Breast epithelium (tissue), 4 donors: Measurements from ENCODE around the gene PRTFDC1. TPM values are rescaled to one million over a fixed set of nuclear protein-coding genes. Genes with fewer than 3 reads are reported as not detected.

Experiments used
- DNase-seq, 2 donors: peaks; one replicate each; pipeline ENCODE4 v3.0.0-alpha.2; 2019; ENCODE audit warnings: low spot score in 2 of 2
- H3K27ac ChIP-seq, 2 donors: fragments of 200-600 bp; sonication (generic) in 1 of 2; one replicate each; pipeline ENCODE4 v1.5.1; 2016 to 2019; ENCODE audit warnings: mild to moderate bottlenecking in 1 of 2
- H3K27me3 ChIP-seq, 2 donors: fragments of 200-600 bp; sonication (generic) in 1 of 2; one replicate each; pipeline versions ENCODE4 v1.5.1 to v1.6.0; 2017 to 2019; ENCODE audit warnings: control low read depth in 1 of 2, mild to moderate bottlenecking in 1 of 2
- H3K36me3 ChIP-seq: fragments of 200-600 bp; one replicate; pipeline ENCODE4 v1.5.1; 2019
- H3K4me1 ChIP-seq, 2 donors: fragments of 200-600 bp; sonication (generic); one replicate each; pipeline ENCODE4 v1.5.1; 2016 to 2019; ENCODE audit warnings: control low read depth in 1 of 2
- H3K4me3 ChIP-seq, 3 donors: fragments of 200-600 bp; sonication (generic); 1 replicate in 2 of 3; 2 replicates in 1 of 3; pipeline ENCODE4 v1.5.1; 2016 to 2019; ENCODE audit warnings: mild to moderate bottlenecking in 3 of 3, moderate library complexity in 2 of 3
- H3K9me3 ChIP-seq, 2 donors: fragments of 200-600 bp; sonication (generic) in 1 of 2; one replicate each; pipeline ENCODE4 v1.5.1; 2016 to 2019; ENCODE audit warnings: control low read depth in 1 of 2
- CTCF ChIP-seq, 3 donors: fragments of 450-650 bp; IDR thresholded peaks; one replicate each; pipeline ENCODE4 v1.5.1; 2016 to 2017; ENCODE audit warnings: antibody characterized with exemption in 3 of 3, mild to moderate bottlenecking in 3 of 3, moderate library complexity in 3 of 3
- POLR2A ChIP-seq: fragments of 450-650 bp; IDR thresholded peaks from one replicate; pipeline ENCODE4 v1.6.1; 2016; ENCODE audit warnings: antibody characterized with exemption, mild to moderate bottlenecking, moderate library complexity
- POLR2AphosphoS5 ChIP-seq, 3 donors: sonication (generic); formaldehyde crosslinking; IDR thresholded peaks; one replicate each; pipeline ENCODE4 v1.6.1; 2017; ENCODE audit warnings: antibody characterized with exemption in 3 of 3
- intact Hi-C: fragments of 100-400 bp; cut with DNase I; formaldehyde crosslinking; loops from one replicate; pipeline ENCODE4 v1.15.1; 2023; ENCODE audit warnings: low total_unique reads
- total RNA-seq, 3 donors: library from RNA; depleted of rRNA; stranded (reverse); fragments of >200 nt; gene quantifications; one replicate each; pipeline ENCODE4 v1.1.0, GENCODE V29; 2016

Gene PRTFDC1
- total RNA-seq, 3 donors from 2014 or later, result 2.6 to 6.6 (median 3.3) TPM

- DNase-seq, result no peak
- no peaks in the 10 kb centered on the region for H3K9me3 ChIP-seq
- H3K36me3 ChIP-seq, result no peaks in the 10 kb centered on the region
- TF ChIP-seq CTCF (IDR thresholded peaks at IDR 0.05) (no peak), POLR2AphosphoS5 (IDR thresholded peaks at IDR 0.05) (no peak), POLR2A (no peak)
- no peaks in the 10 kb centered on the region for H3K27me3 ChIP-seq
- intact Hi-C loops, result no loop called here
- no peak overlapping the region for H3K27ac ChIP-seq
- H3K4me1 ChIP-seq, result no peaks in the 10 kb centered on the region
- H3K4me3 ChIP-seq, result no peak overlapping the region
These were observed 31.5 kb upstream of the PRTFDC1 start for GRCh38 chr10:24983946-24984345.

GRCh38 chr10:24983130-24983529 is 30.7 kb upstream of the PRTFDC1 start:
- TF ChIP-seq CTCF (IDR thresholded peaks at IDR 0.05) (no peak), POLR2A (no peak), POLR2AphosphoS5 (IDR thresholded peaks at IDR 0.05) (no peak)
- Histone ChIP-seq H3K4me3 (no peak overlapping the region), H3K27ac (no peak overlapping the region), H3K27me3 (no peaks in the 10 kb centered on the region), H3K4me1 (no peaks in the 10 kb centered on the region), H3K9me3 (no peaks in the 10 kb centered on the region), H3K36me3 (no peaks in the 10 kb centered on the region)
- DNase-seq, result no peak
- intact Hi-C loops, result no loop called here

- H3K36me3 ChIP-seq, result no peaks in the 10 kb centered on the region
- DNase-seq, result no peak
- no peak for TF ChIP-seq POLR2A
- TF ChIP-seq CTCF (IDR thresholded peaks at IDR 0.05), result no peak
- no peak overlapping the region for H3K4me3 ChIP-seq
- intact Hi-C loops, result no loop called here
- no peaks in the 10 kb centered on the region for H3K9me3 ChIP-seq
- H3K4me1 ChIP-seq, result no peaks in the 10 kb centered on the region
- no peak overlapping the region for H3K27ac ChIP-seq
- no peaks in the 10 kb centered on the region for H3K27me3 ChIP-seq
These were observed 30.1 kb upstream of the PRTFDC1 start for GRCh38 chr10:24982319-24983112.

- H3K27me3 ChIP-seq, result no peaks in the 10 kb centered on the region
- no peaks in the 10 kb centered on the region for H3K9me3 ChIP-seq
- H3K36me3 ChIP-seq, result no peaks in the 10 kb centered on the region
- no peak overlapping the region for H3K27ac ChIP-seq
- TF ChIP-seq CTCF (IDR thresholded peaks at IDR 0.05) (no peak), POLR2A (no peak), POLR2AphosphoS5 (IDR thresholded peaks at IDR 0.05) (no peak)
- H3K4me1 ChIP-seq, result no peaks in the 10 kb centered on the region
- intact Hi-C loops, result no loop called here
- H3K4me3 ChIP-seq, result no peak overlapping the region
- DNase-seq, result no peak
These were observed 28.8 kb upstream of the PRTFDC1 start for GRCh38 chr10:24981161-24981710.

DNA sequence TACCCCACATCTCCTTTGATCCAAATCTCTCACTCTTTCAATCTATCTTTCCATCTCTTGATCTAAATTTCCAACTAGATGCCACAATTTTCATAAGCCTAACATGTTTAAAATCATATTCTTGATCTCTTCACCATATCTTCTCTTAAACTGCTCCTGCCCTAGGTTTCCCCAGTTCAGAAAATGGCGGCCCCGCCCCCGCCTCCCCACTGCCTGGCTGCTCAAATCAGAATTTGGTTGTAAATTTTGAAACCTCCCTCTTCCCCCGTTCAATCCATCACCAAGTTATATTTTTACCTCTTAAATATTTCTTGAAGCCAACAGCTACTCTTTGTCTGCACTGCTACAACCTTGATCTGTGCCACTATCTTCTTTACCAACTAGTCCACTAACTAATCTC is 27.3 kb upstream of the PRTFDC1 start:
- Histone ChIP-seq H3K4me1 (no peaks in the 10 kb centered on the region), H3K4me3 (no peak overlapping the region), H3K27ac (no peak overlapping the region), H3K27me3 (no peaks in the 10 kb centered on the region), H3K9me3 (no peaks in the 10 kb centered on the region), H3K36me3 (no peaks in the 10 kb centered on the region)
- TF ChIP-seq CTCF (IDR thresholded peaks at IDR 0.05) (no peak), POLR2A (no peak), POLR2AphosphoS5 (IDR thresholded peaks at IDR 0.05) (no peak)
- intact Hi-C loops, result no loop called here
- DNase-seq, result no peak
